Measurements from ENCODE around the gene KRT5. TPM values are rescaled to one million over a fixed set of nuclear protein-coding genes. Genes with fewer than 3 reads are reported as not detected.

Gene KRT5
- polyA plus RNA-seq, 4 donors, result 0.06 to 6.5 (median 3.2) TPM

DNA sequence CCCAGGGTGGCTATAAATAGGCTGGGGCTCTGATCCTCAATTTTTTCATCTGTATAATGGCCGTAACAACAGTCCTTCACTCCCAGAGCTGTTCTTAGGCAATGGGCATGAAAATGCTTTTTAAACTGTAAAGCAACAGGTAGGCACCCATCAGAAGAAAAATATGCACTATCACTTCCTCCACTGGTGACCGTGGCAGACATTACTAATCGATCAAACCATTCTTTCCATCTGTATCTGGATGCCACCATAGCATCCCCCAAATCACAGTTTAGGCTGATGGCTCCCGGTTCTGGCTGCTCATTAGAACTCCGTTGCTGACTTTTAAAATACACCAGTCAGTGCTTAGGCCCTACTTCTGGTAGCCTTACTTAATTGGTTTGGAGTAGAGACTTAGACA, 21.5 kb upstream of the KRT5 start:
- FAIRE-seq (no peak), DNase-seq (no peak)
- H3K27me3 ChIP-seq (ENCODE audit: control insufficient read depth in 3 of 3, insufficient read depth in 3 of 3, low read length in 3 of 3), result peaks cover 0 to 2% (median 0%) of the 10 kb centered on the region in 3 donors
- no peaks in the 10 kb centered on the region for H3K4me1 ChIP-seq (ENCODE audit: control insufficient read depth in 3 of 3, insufficient read depth in 2 of 3, low read depth in 1 of 3, low read length in 2 of 3)
- H3K9me3 ChIP-seq (ENCODE audit: control insufficient read depth in 2 of 2, insufficient read depth in 1 of 2, low read depth in 1 of 2, low read length in 1 of 2), result no peaks in the 10 kb centered on the region
- H3K4me3 ChIP-seq (ENCODE audit: low read depth in 1 of 3, low read length in 3 of 3), result no peak overlapping the region
- no peaks in the 10 kb centered on the region for H3K36me3 ChIP-seq (ENCODE audit: control insufficient read depth in 3 of 3, insufficient read depth in 2 of 3, low read depth in 1 of 3, low read length in 3 of 3)
- no peak overlapping the region for H3K27ac ChIP-seq (ENCODE audit: low read depth in 1 of 3, low read length in 2 of 3)
- WGBS, 3 donors, result 89 to 94% (median 90%) methylated on average over 5 of the region's 5 CpGs

DNA sequence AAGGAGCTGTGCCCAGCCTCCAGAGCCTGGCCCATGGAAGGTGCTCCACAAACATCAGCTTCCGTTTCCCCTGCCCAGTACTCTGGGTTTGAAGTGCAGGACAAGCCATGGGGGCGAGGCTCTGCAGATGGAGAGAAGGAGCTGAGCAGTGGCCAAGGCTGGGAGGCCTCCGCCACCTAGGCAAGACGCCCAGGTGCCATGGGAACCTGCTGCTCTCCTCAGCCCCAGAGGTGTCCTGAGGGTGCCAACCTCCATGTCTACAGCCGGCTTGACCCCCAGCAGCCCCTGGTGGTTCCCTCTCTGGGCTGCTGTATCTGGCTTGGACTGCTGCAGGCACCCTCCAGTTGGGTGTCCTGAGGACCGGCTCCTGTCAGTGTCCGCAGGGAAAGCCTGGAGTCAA, 20.3 kb upstream of the KRT5 start:
- no peaks in the 10 kb centered on the region for H3K36me3 ChIP-seq (ENCODE audit: control insufficient read depth in 3 of 3, insufficient read depth in 2 of 3, low read depth in 1 of 3, low read length in 3 of 3)
- H3K4me3 ChIP-seq (ENCODE audit: low read depth in 1 of 3, low read length in 3 of 3), result no peak overlapping the region
- H3K27me3 ChIP-seq (ENCODE audit: control insufficient read depth in 3 of 3, insufficient read depth in 3 of 3, low read length in 3 of 3), result peaks cover 0 to 2% (median 0%) of the 10 kb centered on the region in 3 donors
- no peak overlapping the region for H3K27ac ChIP-seq (ENCODE audit: low read depth in 1 of 3, low read length in 2 of 3)
- FAIRE-seq (no peak), DNase-seq (no peak)
- H3K9me3 ChIP-seq (ENCODE audit: control insufficient read depth in 2 of 2, insufficient read depth in 1 of 2, low read depth in 1 of 2, low read length in 1 of 2), result no peaks in the 10 kb centered on the region
- H3K4me1 ChIP-seq (ENCODE audit: control insufficient read depth in 3 of 3, insufficient read depth in 2 of 3, low read depth in 1 of 3, low read length in 2 of 3), result no peaks in the 10 kb centered on the region
- 89 to 94% (median 93%) methylated on average over 7 of the region's 7 CpGs for WGBS, 3 donors

DNA sequence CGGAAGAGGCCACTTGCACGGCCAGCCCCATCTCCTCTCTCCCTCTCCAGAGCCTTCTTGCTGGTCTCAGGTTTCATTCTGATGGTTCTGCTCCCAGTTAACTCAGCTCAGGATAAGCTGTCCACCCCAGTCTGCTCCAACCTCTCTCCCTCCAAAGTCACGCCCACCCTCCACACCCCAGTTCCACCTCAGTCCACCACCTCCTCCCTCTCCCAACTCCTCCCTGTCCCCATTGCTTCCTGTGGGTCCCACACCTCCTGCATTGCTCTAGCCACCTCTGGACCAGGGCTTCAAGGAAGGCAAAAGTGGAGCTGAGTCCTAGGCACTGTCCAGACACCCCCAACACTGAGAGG, 19.6 kb upstream of the KRT5 start:
- FAIRE-seq, result no peak
- DNase-seq, result no peak
- Histone ChIP-seq H3K9me3 (ENCODE audit: control insufficient read depth in 2 of 2, insufficient read depth in 1 of 2, low read depth in 1 of 2, low read length in 1 of 2) (no peaks in the 10 kb centered on the region), H3K4me3 (ENCODE audit: low read depth in 1 of 3, low read length in 3 of 3) (no peak overlapping the region), H3K27me3 (ENCODE audit: control insufficient read depth in 3 of 3, insufficient read depth in 3 of 3, low read length in 3 of 3) (peaks cover 0 to 2% (median 0%) of the 10 kb centered on the region in 3 donors), H3K4me1 (ENCODE audit: control insufficient read depth in 3 of 3, insufficient read depth in 2 of 3, low read depth in 1 of 3, low read length in 2 of 3) (no peaks in the 10 kb centered on the region), H3K27ac (ENCODE audit: low read depth in 1 of 3, low read length in 2 of 3) (no peak overlapping the region), H3K36me3 (ENCODE audit: control insufficient read depth in 3 of 3, insufficient read depth in 2 of 3, low read depth in 1 of 3, low read length in 3 of 3) (no peaks in the 10 kb centered on the region)
- 84 to 95% (median 89%) methylated on average over 3 of the region's 3 CpGs for WGBS, 3 donors

DNA sequence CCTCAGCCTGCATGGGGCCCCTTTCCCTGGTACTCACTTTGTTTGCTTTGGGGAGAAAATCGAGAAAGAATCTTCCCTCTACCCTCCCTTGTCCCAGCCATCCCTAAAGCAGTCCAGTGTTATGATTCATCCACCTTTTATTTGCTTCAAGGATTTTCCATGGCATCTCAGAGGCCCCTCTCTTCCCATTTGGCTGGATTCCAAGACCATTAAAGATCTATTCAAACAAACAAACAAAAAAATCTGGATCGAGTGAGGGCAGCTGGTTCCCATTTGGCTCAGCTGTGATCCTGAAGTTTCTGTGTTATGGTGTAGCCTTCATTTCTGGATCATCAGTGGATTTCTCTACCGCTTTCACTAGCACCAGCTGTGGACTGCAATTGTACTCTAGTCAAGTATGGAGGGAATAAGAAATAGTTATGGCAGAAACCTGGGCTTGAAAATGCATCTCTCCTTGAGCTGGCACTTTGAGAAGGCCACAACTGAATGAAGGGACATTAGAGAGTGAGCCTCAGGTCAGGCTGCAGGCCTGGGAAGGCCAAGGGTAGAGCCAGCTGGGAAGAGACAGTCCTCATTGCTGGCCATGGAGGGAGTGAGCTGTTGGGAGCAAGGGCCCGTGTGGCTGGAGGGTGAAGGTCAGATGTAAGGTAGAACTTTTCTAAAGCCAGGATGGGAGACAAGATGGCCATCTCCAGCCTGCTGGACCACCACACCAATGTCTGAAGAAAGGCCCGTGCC, 19.1 kb upstream of the KRT5 start:
- 52 to 58% (median 55%) methylated on average over 5 of the region's 5 CpGs for WGBS, 3 donors
- Histone ChIP-seq H3K4me1 (ENCODE audit: control insufficient read depth in 3 of 3, insufficient read depth in 2 of 3, low read depth in 1 of 3, low read length in 2 of 3) (no peaks in the 10 kb centered on the region), H3K9me3 (ENCODE audit: control insufficient read depth in 2 of 2, insufficient read depth in 1 of 2, low read depth in 1 of 2, low read length in 1 of 2) (no peaks in the 10 kb centered on the region), H3K4me3 (ENCODE audit: low read depth in 1 of 3, low read length in 3 of 3) (no peak overlapping the region), H3K27ac (ENCODE audit: low read depth in 1 of 3, low read length in 2 of 3) (no peak overlapping the region), H3K27me3 (ENCODE audit: control insufficient read depth in 3 of 3, insufficient read depth in 3 of 3, low read length in 3 of 3) (peaks cover 0 to 2% (median 0%) of the 10 kb centered on the region in 3 donors), H3K36me3 (ENCODE audit: control insufficient read depth in 3 of 3, insufficient read depth in 2 of 3, low read depth in 1 of 3, low read length in 3 of 3) (no peaks in the 10 kb centered on the region)
- DNase-seq, result peak in 1 of 2 donors; percentile 29
- no peak for FAIRE-seq

DNA sequence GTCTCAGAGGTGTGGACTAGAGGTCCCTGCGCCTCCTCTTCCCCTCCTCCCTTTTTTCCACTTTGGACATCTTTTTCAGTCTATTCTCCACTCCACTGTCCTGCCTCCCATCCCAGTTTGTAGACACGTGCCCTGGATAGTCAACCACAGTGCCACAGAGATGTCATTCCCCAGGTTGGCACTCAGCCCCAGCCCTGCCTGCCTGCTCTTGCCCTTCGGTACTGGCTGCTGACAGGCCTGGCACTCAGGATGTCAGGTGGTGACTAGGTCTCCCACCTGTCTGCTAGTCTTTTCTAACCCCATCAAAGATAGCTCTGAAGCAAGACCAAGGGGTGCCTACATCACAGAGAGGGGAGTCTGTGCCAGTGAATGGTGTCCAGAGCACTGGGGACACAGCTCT, 16.9 kb upstream of the KRT5 start:
- Histone ChIP-seq H3K4me3 (ENCODE audit: low read depth in 1 of 3, low read length in 3 of 3) (no peak overlapping the region), H3K36me3 (ENCODE audit: control insufficient read depth in 3 of 3, insufficient read depth in 2 of 3, low read depth in 1 of 3, low read length in 3 of 3) (no peaks in the 10 kb centered on the region), H3K9me3 (ENCODE audit: control insufficient read depth in 2 of 2, insufficient read depth in 1 of 2, low read depth in 1 of 2, low read length in 1 of 2) (no peaks in the 10 kb centered on the region), H3K4me1 (ENCODE audit: control insufficient read depth in 3 of 3, insufficient read depth in 2 of 3, low read depth in 1 of 3, low read length in 2 of 3) (no peaks in the 10 kb centered on the region), H3K27ac (ENCODE audit: low read depth in 1 of 3, low read length in 2 of 3) (no peak overlapping the region), H3K27me3 (ENCODE audit: control insufficient read depth in 3 of 3, insufficient read depth in 3 of 3, low read length in 3 of 3) (peaks cover 0 to 2% (median 0%) of the 10 kb centered on the region in 3 donors)
- DNase-seq (no peak), FAIRE-seq (no peak)
- WGBS, 3 donors, result 49 to 76% (median 52%) methylated on average over 3 of the region's 3 CpGs

DNA sequence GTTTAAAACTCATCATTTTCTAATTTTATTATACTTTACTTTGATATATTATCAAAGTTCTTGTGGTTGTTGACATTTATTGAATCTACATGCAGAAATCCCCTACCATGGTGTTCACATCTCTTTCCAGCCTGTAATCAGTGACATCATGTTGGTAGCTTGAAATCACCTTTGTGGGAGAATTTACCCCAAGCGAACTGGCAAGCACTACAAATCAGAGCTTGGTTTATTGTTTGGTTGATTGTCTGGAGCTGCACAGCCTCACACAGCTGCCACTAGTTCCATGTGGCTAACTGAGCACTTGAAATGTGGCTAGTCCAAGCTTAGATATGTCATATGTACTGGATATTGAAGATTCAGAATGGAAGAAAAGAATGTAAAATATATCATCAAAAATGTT, 15.4 kb upstream of the KRT5 start:
- FAIRE-seq, result no peak
- WGBS, 3 donors, result 19 to 70% (median 32%) methylated on average over 1 of the region's 1 CpG

DNA sequence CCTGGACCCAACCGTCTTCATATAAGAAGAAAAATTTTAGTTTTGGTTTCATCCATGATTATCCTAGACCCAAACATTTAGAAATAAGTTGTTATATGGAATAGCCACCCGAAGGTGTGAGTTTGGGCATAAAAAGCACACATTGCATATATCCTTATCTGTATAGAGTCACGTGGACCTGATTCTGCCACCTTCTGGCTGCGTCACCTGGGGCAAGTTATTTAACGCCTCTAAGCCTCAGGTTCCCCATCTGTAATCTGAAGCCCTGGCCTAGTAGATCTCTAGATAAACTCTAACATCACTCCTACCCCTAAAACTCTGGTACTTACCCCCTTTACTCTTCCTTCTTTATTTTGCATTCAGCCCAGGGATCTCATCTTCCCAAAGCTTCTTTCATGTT, 14.3 kb upstream of the KRT5 start:
- H3K36me3 ChIP-seq (ENCODE audit: control insufficient read depth in 3 of 3, insufficient read depth in 2 of 3, low read depth in 1 of 3, low read length in 3 of 3), result no peaks in the 10 kb centered on the region
- peak in 1 of 2 donors; percentile 19 for DNase-seq
- WGBS, 3 donors, result 36 to 83% (median 57%) methylated on average over 5 of the region's 5 CpGs
- no peaks in the 10 kb centered on the region for H3K9me3 ChIP-seq (ENCODE audit: control insufficient read depth in 2 of 2, insufficient read depth in 1 of 2, low read depth in 1 of 2, low read length in 1 of 2)
- no peaks in the 10 kb centered on the region for H3K4me1 ChIP-seq (ENCODE audit: control insufficient read depth in 3 of 3, insufficient read depth in 2 of 3, low read depth in 1 of 3, low read length in 2 of 3)
- no peak overlapping the region for H3K4me3 ChIP-seq (ENCODE audit: low read depth in 1 of 3, low read length in 3 of 3)
- H3K27me3 ChIP-seq (ENCODE audit: control insufficient read depth in 3 of 3, insufficient read depth in 3 of 3, low read length in 3 of 3), result peaks cover 0 to 2% (median 0%) of the 10 kb centered on the region in 3 donors
- H3K27ac ChIP-seq (ENCODE audit: low read depth in 1 of 3, low read length in 2 of 3), result no peak overlapping the region
- FAIRE-seq, result no peak

More for the DNA sequence above, 15.4 kb upstream of the KRT5 start:
- Histone ChIP-seq H3K27me3 (ENCODE audit: control insufficient read depth in 3 of 3, insufficient read depth in 3 of 3, low read length in 3 of 3) (peaks cover 0 to 2% (median 0%) of the 10 kb centered on the region in 3 donors), H3K36me3 (ENCODE audit: control insufficient read depth in 3 of 3, insufficient read depth in 2 of 3, low read depth in 1 of 3, low read length in 3 of 3) (no peaks in the 10 kb centered on the region), H3K4me1 (ENCODE audit: control insufficient read depth in 3 of 3, insufficient read depth in 2 of 3, low read depth in 1 of 3, low read length in 2 of 3) (no peaks in the 10 kb centered on the region), H3K27ac (ENCODE audit: low read depth in 1 of 3, low read length in 2 of 3) (no peak overlapping the region), H3K9me3 (ENCODE audit: control insufficient read depth in 2 of 2, insufficient read depth in 1 of 2, low read depth in 1 of 2, low read length in 1 of 2) (no peaks in the 10 kb centered on the region), H3K4me3 (ENCODE audit: low read depth in 1 of 3, low read length in 3 of 3) (no peak overlapping the region)
- DNase-seq, result no peak

DNA sequence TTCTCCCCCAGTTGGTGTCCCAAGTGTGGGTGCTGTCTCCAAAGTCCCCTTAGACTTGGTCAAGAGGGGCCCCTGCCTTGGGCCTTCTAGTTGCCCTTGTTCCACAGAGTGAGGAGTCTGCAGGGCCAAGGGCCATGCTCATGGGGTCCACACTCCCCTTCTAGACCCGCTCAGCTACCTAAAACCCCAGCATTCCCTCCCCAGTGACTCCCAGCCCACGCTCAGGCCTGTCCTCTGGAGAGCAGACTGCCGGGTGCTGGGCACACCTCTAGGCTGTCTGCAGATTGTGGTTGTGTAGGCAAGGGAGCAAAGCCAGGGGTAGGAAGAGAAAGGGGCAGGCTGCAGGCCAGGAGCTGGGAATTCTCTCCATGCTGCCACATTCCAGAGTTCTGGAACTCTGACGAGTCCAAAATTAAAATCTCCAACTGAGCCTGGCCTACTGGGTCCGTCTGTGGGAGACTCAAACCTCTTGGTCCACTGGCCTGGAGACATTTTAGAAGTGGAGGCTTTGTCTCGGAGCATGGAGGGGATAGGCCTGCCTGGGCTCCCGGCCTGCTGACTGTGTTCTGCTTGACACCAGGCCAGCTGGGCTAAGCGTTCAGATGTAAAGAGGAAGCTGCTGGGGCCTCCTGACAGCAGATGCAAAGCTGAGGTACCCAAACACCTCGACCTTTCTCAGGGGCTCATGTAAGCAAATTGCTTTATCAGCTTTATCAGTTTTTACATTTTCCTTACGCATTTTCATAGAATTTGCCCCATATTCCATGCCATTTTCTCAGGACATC, 13.7 kb upstream of the KRT5 start:
- 73 to 82% (median 76%) methylated on average over 10 of the region's 10 CpGs for WGBS, 3 donors
- DNase-seq (no peak), FAIRE-seq (no peak)
- Histone ChIP-seq H3K9me3 (ENCODE audit: control insufficient read depth in 2 of 2, insufficient read depth in 1 of 2, low read depth in 1 of 2, low read length in 1 of 2) (no peaks in the 10 kb centered on the region), H3K4me1 (ENCODE audit: control insufficient read depth in 3 of 3, insufficient read depth in 2 of 3, low read depth in 1 of 3, low read length in 2 of 3) (no peaks in the 10 kb centered on the region), H3K36me3 (ENCODE audit: control insufficient read depth in 3 of 3, insufficient read depth in 2 of 3, low read depth in 1 of 3, low read length in 3 of 3) (no peaks in the 10 kb centered on the region), H3K4me3 (ENCODE audit: low read depth in 1 of 3, low read length in 3 of 3) (no peak overlapping the region), H3K27ac (ENCODE audit: low read depth in 1 of 3, low read length in 2 of 3) (no peak overlapping the region), H3K27me3 (ENCODE audit: control insufficient read depth in 3 of 3, insufficient read depth in 3 of 3, low read length in 3 of 3) (peaks cover 0 to 2% (median 0%) of the 10 kb centered on the region in 3 donors)

Data from small intestine (tissue), 7 donors.